ENCODE measurements around the gene CSNK1G2. TPM values are rescaled to one million over a fixed set of nuclear protein-coding genes. Genes with fewer than 3 reads are reported as not detected.
A peak's percentile ranks its signal among the peaks of the same experiment; 100 is the strongest.

Gene CSNK1G2
- total and polyA plus RNA-seq, 2 of the 13 experiments (the other 11 are each of a cell fraction or from before 2014, with no cell fraction given) = 53.8 to 72.5 TPM

DNA sequence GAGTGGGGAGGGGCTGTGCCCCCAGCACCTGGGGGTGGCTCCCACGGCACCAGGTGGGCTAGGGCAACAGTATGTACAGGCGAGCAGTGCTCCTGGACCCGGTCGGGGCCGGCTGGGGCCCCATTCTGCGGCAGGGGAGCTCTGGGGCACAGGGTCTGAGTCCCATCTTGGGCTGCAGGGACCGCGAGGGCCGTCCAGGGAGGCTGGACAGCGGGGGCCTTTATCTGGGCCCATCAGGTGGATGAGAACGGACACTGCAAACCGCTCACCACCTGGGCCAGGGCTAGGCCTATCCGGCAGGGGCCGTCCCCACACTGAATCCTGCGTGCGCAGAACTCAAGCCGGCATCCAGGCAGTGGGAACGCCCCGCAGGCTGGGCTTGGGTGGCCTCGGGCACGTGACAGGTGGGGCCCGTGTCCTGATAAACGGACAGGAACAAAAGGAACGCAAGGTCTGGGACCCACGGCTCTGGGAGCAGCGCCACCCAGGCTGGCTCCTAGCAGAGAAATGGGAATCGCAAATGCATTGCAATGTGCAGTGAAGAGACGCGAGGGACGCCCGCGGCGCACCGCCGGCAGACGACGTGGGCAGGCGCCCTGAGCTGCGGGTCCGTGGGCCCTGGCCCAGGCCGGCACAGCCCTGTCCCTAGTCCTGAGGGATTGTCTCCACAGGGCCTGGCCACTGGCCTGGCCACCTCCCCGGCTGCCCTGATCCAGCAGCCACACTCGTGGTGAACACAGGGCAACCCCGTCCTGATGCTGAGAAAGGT, 44.8 kb downstream of the CSNK1G2 start:
- Histone ChIP-seq H3K79me2 (ENCODE audit: insufficient read depth, low read length) (no peaks in the 10 kb centered on the region), H3K4me2 (ENCODE audit: low read depth, low read length) (no peak overlapping the region), H4K20me1 (ENCODE audit: insufficient read depth, low read length) (no peaks in the 10 kb centered on the region), H3K4me3 (replicated peaks in 1 of 3; ENCODE audit: insufficient read depth in 1 of 3, low read depth in 2 of 3, low read length in 3 of 3) (no peak overlapping the region), H3K27ac (ENCODE audit: extremely low read length, insufficient read depth, low read length) (no peak overlapping the region), H3K9ac (ENCODE audit: insufficient read depth, low read depth, low read length) (no peak overlapping the region), H3K4me1 (ENCODE audit: insufficient read depth, low read length) (no peaks in the 10 kb centered on the region), H3K36me3 (replicated peaks in 1 of 2; ENCODE audit: control insufficient read depth in 1 of 2, insufficient read depth in 2 of 2, low read length in 2 of 2) (peaks cover 16 to 33% of the 10 kb centered on the region in 2 experiments), H3K27me3 (ENCODE audit: control insufficient read depth in 1 of 2, insufficient read depth in 2 of 2, low read length in 2 of 2) (no peaks in the 10 kb centered on the region), H2AFZ (ENCODE audit: low read length) (no peak overlapping the region), H3K9me3 (ENCODE audit: low read length) (no peaks in the 10 kb centered on the region)
- POLR2A ChIA-PET = interaction anchor here (0.6 kb wide), 1 partner anchor 43 kb away, joined by 3 read pairs; no protein-coding TSS in a partner anchor
- intact Hi-C loops (cut with micrococcal nuclease; ENCODE audit: unreplicated experiment) (no loop called here), in situ Hi-C loops (cut with HindIII; ENCODE audit: extremely low pct_ligation_motif_present, low pct_unique_long_range_greater_than_20kb) (no loop called here)
- BruUV-seq (replicated peaks) = no TSS peak
- WGBS (ENCODE audit: low lambda C conversion rate) = 97% methylated on average over 22 of the region's 44 CpGs
- peak; percentile 39 for ATAC-seq
- CTCF ChIA-PET (ENCODE audit: low intra/inter-chr PET ratio, low total read pairs) = no interaction called here
- no peak for DNase-seq (ENCODE audit: low spot score)
- TF ChIP-seq FOXC1 (CRISPR knock-in tag; IDR thresholded peaks at IDR 0.05; ENCODE audit: borderline replicate concordance) (no peak), RBM22 (optimal IDR thresholded peaks at IDR 0.05; ENCODE audit: low read length) (peak; percentile 15), AGO1 (IDR thresholded peaks at IDR 0.05; ENCODE audit: low read depth, low read length, poor library complexity, severe bottlenecking) (peak; percentile 78), ZBTB33 (CRISPR knock-in tag; IDR thresholded peaks at IDR 0.05) (peak; percentile 8; the same call in 1 of the 2 replicates), AGO2 (optimal IDR thresholded peaks at IDR 0.05; ENCODE audit: low read depth, low read length) (peak; percentile 69)
- no peak for FAIRE-seq
